Heart left ventricle (tissue), 13 donors: Measurements from ENCODE around the gene PADI2.

Experiments used
- CTCF ChIP-seq, 12 donors: fragments of 200-600 bp; sonication (generic) in 4 of 12; IDR thresholded peaks; one replicate each; pipeline versions ENCODE4 v1.5.0 to v1.8.0; 2018 to 2022; ENCODE audit warnings: antibody characterized with exemption in 12 of 12, mild to moderate bottlenecking in 5 of 12
- POLR2A ChIP-seq, 2 donors: fragments of 450-650 bp; IDR thresholded peaks; one replicate each; pipeline ENCODE4 v1.6.1; 2017; ENCODE audit warnings: antibody characterized with exemption in 2 of 2, mild to moderate bottlenecking in 2 of 2, moderate library complexity in 2 of 2
- donor health status: ischemic (EF 13 %, LVEDD 7.1; RV severe dilation, severe dysfunction).
- donor health status: DM: no; HTN: yes; CAD: no.
- donor health status: DM: no; HTN: no; CAD: no.
- donor health status: ischemic (EF 25% LVEDD 6.9; RV normal size, moderate dysfunction).
- donor health status: ischemic (EF 25% LVEDD 5.7; RV mildly dilated, moderate dysfunction).
- donor health status: ischemic (EF 35%, LVEDD 5.7; RV mildly dilated, moderate dysfunction).
- donor health status: nonischemic (EF 11% LVEDD 7.7; RV severe dilation, severe dysfunction).
- donor health status: DM: yes; HTN: yes; CAD: no.
- donor health status: PGD.
- donor health status: ischemic (EF 29% LVEDD 5.4; RV normal size, mild dysfunction).
- donor health status: nonischemic (EF 23%, LVEDD 6.1; RV moderate dilation, normal function).

GRCh38 chr1:17120481-17120877 lies 1.2 kb upstream of the PADI2 start:
- TF ChIP-seq CTCF (IDR thresholded peaks at IDR 0.05) = no peak
- TF ChIP-seq POLR2A (IDR thresholded peaks at IDR 0.05) = no peak
